Activated CD4-positive, alpha-beta T cell treated with anti-CD3 and anti-CD28 coated beads, Interleukin-2, Interleukin-6, amounts not matched to agents 100 ng/mL and 50 ng/mL, durations not matched to agents 16 hours and 8 hours (primary cell): Measurements from ENCODE around the gene KIF17.

Source experiments
- DNase-seq: peaks from one replicate; pipeline ENCODE4 v3.0.0-alpha.2; 2020

The KIF17 gene

GRCh38 chr1:20709868-20710267 is 7.9 kb downstream of the KIF17 start:
- DNase-seq = no peak

GRCh38 chr1:20708891-20709290 is 8.9 kb downstream of the KIF17 start:
- no peak for DNase-seq

- DNase-seq = no peak
Observed at GRCh38 chr1:20708057-20708456, 9.8 kb downstream of the KIF17 start.

- no peak for DNase-seq
Observed at GRCh38 chr1:20706841-20707240, 11.0 kb downstream of the KIF17 start.

GRCh38 chr1:20705203-20705755 is 12.5 kb downstream of the KIF17 start:
- no peak for DNase-seq

GRCh38 chr1:20704390-20705202 is 13.2 kb downstream of the KIF17 start:
- DNase-seq = no peak

GRCh38 chr1:20703124-20703756 is 14.6 kb downstream of the KIF17 start:
- no peak for DNase-seq

- no peak for DNase-seq
Observed at GRCh38 chr1:20702416-20702815, 15.4 kb downstream of the KIF17 start.

GRCh38 chr1:20701847-20702246 is 16.0 kb downstream of the KIF17 start:
- DNase-seq = no peak

GRCh38 chr1:20701446-20701845 is 16.4 kb downstream of the KIF17 start:
- DNase-seq = no peak

GRCh38 chr1:20700636-20701215 is 17.1 kb downstream of the KIF17 start:
- DNase-seq = no peak

GRCh38 chr1:20699558-20699957 is 18.2 kb downstream of the KIF17 start:
- no peak for DNase-seq

GRCh38 chr1:20698195-20698910 is 19.5 kb downstream of the KIF17 start:
- no peak for DNase-seq

- DNase-seq = no peak
Observed at GRCh38 chr1:20697563-20697962, 20.2 kb downstream of the KIF17 start.

- peak; percentile 82 for DNase-seq
Observed at GRCh38 chr1:20696397-20697333, 21.1 kb downstream of the KIF17 start.

- DNase-seq = no peak
Observed at GRCh38 chr1:20695515-20695914, 22.3 kb downstream of the KIF17 start.

GRCh38 chr1:20693623-20694022 is 24.2 kb downstream of the KIF17 start:
- no peak for DNase-seq

GRCh38 chr1:20691872-20692271 is 25.9 kb downstream of the KIF17 start:
- DNase-seq = no peak

GRCh38 chr1:20689645-20690056 is 28.2 kb downstream of the KIF17 start:
- DNase-seq = no peak

GRCh38 chr1:20686883-20687725 is 30.7 kb downstream of the KIF17 start:
- no peak for DNase-seq

- DNase-seq = no peak
Observed at GRCh38 chr1:20685741-20686140, 32.1 kb downstream of the KIF17 start.
